ENCODE measurements around the gene CRKL.

- TF ChIP-seq CTCF (IDR thresholded peaks at IDR 0.05) = no peak
- TF ChIP-seq POLR2A (IDR thresholded peaks at IDR 0.05) = no peak
Observed at GRCh38 chr22:20881869-20882815, 35.1 kb upstream of the CRKL start.

All from esophagus squamous epithelium (tissue), 4 donors.